Measurements from ENCODE around the gene CDC42EP4.
"Not testable (repeated sequence)": the region's sequence is repeated elsewhere in the genome, so short reads cannot be mapped to it uniquely, and the experiment has no call there.

The CDC42EP4 gene

DNA sequence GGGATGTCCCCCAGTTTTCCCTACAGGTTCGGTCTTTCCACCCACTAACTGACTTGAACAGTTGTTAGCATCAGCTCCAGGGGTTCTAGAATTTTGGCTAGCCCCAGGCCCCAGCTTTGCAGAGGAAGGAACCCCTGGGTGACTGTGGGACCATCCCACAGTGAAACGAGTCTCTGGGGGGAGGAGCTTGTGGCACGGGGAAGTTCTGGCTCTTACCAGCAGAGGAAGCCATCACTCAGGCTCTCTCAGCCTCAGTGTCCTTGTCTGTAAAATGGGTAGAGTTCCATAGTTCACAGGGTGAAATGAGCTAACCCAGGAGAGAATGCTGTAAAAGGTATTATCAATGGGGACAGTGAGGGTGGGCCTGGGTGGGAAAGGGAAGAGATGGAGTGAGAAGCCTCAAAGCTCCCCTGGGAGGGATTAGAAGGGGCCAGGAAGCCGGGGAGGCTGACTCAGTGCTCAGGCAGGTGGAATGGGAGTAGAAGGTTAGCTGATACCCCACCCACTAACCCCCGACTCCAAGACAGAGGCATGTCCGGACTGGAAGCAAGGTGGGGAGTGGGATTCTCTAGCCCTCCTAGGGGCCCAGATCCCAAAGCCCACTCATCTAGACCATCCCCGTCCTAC is 30.9 kb upstream of the CDC42EP4 start:
- DNase-seq: no peak

DNA sequence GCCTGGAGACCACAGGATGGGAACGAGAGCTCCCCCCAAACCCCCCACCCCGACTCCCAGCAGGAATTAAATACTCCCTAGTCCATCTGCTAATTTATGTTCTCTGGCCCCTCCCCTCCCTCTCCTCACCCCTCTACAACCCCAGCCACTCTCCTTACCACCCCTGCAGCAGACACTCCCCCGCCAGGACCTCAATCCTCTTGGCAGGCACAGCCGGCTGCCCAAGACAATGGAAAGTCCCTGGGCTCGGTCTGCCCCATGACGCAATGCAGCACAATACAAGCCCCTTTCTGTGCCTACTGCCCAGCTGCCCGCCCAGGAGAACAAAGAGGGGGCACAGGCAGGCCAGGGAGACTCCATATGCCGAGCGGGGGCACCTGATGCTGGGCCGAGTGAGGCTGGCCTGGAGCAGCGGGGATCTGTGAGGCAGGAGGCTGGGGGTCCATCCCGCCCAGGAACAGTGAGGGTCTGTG is 30.3 kb upstream of the CDC42EP4 start:
- DNase-seq: no peak

DNA sequence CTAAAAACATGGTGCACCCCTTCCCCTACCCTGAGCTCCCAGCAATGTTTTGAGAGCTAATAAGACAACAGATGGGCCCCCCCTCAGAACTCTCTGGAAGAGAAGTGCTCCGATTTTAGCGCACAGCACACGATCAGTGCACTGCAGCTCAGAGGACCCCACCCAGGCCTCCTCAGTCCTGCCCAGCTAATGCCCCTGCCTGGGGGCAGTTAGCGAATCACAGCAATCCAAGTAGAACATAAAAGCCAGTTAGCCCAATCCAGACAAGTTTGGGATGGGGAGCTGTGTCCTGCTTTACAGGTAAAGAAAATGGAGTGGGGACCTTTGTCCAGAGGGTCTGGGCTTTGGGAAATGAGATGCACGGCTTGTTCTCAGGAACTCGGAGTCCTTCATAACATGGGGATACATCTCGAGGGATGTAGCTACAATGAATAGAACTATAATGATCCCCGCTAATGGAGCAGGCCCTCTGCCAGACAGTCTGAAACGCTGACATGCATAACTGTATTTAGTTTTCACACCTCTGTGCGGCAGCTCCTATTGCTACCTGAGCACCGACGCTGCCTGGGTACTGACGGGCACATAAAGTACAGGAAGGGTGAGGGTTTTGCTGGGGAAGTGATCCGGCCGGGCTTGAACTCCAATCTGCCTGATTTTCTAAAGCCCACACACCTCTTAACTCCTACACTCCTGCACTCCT is 29.7 kb upstream of the CDC42EP4 start:
- no peak for DNase-seq

DNA sequence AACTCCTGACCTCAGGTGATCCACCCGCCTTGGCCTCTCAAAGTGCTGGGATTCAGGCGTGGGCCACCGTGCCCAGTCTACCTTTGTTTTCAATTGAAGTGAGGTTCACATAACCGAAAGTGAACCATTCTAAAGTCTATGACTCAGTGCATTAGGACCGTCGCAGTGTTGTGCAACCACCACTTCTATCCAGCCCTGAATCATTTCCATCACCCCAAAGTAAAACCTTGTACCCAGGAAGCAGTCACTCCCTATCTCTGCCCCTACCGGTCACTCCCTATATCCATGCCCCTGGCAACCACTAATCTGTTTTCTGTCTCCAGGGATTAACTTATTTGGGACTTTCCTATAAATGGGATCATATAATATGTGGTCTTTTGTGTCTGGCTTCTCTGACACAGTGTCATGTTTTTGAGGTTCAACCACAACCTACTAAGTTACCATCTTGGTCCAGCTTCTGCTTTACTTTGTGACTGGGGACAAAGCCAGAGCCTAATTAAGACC is 28.3 kb upstream of the CDC42EP4 start:
- DNase-seq: no peak

DNA sequence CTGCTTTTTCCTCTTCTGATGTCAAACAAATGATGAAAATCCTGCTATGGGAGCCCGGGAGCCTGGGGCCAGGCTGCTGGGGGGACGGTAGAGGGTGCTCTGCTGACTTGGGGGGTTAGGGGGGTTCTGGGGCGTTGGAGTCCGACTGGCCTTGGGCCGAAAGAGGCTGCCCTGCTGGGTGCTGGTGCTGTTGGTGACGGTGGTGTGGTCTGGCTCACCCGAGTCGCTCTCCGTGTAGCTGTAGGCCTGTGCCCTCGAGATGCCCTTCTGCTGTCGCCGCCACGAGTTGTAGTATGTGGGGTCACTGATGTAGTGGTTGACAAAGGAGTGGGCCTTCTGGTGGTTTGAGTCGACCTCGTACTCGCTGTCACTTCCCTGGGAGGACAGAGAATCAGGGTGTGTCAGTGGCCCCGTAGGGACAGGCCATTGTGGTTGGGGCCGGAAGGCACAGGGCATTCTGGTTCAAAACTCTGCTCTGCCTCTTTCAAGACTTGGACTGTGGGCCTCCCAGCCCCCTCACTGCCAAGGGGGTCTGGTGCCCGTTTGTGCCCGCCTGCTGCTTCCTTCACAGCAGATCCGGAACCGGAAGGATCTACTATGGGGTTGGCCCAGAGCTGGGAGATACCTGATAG is 26.9 kb upstream of the CDC42EP4 start:
- no peak for DNase-seq

DNA sequence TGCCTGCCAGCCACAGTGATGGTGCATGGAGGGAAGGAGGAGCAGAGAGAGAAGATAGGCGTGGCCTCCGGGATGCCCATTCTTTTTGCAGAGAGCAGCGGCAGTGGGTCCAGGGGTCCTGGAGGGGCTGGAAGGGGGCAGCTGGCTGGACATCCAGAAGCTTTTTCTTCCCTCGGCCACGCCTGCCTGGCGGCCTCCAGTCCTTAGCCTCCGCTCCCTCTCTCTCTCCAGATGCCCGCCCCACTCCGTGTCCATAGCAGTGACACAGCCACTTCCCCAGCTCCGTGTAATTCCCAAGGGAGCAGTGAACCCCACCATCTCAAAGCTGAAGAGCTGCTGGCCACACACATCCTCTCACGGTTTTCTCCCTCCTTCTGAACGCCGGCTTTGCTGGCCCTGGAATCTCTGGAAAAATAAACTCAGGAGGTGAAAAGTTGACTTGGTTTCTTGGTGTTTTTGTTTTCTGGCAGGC is 26.3 kb upstream of the CDC42EP4 start:
- DNase-seq: no peak

DNA sequence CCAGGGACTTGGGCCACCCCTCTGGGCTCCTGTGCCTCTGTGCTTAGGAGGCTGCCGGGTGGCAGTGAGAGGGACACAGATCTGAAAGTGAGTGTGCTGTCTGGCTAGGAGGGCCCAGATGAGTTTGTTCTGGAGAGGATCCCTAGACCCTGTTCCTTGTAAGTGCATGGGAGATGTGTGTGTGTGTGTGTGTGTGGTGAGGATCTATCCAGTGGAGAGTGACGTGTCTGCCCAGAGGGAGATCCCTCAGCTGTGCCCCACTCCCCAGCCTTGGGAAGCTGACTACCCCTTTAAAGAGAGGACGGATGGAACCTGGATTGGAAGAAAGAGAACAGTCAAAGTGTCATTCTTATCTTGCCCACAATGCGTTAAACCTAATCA is 25.5 kb upstream of the CDC42EP4 start:
- no peak for DNase-seq

DNA sequence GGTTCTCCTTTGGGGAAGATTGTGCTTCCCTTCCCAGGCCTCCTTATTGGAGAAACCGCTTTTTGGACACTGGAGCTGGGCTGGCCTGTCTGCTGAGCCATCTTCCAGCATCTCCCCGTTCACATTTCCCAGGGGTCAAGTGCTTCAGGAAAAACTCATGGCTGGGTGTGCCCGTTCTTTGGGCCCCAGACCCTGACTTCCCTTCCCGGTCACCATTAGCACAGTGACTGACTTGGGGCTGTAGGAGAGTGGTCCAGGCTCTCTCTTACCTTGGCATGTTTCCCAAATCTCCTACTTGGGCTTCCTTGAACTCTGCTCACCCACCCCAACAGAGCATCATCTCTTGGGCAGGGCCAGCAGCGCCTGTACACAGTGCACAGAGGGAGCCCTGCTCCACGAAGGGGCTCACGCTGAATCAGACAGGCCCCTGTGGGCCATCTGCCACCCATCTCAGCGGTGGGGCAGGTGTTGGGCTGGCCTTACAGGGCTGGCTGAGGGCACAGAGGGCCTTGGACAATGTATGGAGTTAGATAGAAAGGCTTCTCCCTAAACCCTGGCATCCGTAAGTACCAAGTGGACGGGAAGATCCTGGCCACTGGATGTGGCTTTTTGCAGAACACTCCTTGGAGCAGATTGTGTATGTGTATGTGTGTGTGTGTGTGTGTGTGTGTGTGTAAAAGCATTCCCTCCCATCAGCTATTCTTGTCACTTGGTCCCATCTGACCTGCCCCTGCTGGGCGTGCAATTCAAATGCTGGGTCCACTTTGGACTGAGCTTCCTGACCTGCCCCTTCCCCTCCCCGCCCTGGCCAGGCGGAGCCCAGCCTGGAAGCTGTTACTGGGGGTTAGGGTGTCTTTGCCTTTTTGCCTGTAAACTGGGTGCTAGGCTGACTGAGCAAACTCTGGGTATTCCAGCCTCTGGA is 24.9 kb upstream of the CDC42EP4 start:
- no peak for DNase-seq

DNA sequence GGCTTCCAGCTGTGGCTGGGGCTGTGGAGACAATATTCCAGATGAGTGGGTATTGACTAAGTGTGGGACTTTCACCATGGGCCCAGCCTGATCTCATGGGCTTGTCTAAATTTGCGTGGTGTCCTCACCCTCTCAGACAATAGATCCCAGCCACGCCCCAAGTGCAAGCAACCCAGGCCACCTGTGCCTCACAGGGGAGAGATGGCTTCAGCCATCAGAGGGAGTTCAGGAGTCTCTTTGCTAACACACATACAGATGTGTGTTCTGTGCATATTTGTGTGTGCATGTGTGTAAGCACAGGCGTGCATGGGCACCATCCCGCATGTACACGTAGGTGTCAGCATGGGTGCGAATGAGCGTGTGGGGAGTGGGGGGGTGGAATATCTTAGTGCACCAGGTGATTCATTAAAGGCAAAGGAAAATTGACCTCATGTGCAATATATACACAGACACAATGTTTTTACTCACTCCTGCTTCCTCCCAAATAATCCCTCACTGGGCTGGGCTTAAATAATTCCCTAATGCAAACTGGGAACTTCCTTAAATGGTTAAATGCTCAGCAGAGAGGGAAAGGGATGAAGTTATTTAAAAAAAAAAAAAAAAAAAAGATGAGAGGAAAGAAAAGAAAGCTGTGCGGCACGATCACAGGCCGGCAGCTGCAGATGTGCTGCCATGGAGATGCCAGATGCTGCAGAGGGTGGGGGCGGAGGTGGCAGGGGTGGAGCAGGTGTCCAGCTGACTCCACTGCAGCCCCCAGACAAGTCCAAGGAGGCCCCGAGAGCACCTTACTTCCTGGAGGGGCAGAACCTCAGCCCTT is 24.0 kb upstream of the CDC42EP4 start:
- no peak for DNase-seq

DNA sequence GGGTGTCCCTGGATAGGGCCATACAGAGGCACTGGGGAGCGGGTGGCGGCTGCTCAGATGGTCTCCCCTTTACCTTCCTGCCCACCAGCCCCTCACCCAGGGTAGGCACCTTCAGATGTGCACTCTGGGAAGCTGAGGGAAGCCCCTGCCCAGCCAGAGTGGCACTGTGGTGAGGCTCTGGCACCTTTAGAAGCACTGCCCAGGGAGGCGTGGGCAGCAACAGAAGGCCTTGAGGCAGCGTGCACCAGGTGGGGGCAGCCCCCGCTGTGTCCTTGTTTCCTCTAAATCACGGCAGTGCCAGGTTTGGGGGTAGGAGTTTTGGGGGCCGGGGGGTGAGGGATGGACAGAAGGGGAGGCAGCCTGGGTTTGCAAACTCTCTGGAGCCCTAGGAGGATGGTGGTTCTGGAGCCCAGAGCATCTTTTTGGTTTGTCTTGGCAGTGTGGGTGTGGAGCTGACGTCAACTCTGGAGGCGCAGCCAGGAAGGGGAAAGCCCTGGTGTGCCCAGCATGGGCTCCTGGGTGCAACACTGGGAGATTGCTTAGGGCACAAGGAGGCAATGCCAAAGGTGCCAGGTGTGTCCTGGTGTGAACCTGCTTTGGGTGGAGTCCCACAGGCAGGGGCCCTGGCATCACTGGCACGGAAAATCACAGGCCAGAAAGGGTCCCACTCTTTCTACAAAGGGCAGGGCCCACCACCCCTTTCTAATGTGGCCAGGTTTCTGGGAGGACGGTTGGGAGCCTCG is 23.1 kb upstream of the CDC42EP4 start:
- DNase-seq: no peak

DNA sequence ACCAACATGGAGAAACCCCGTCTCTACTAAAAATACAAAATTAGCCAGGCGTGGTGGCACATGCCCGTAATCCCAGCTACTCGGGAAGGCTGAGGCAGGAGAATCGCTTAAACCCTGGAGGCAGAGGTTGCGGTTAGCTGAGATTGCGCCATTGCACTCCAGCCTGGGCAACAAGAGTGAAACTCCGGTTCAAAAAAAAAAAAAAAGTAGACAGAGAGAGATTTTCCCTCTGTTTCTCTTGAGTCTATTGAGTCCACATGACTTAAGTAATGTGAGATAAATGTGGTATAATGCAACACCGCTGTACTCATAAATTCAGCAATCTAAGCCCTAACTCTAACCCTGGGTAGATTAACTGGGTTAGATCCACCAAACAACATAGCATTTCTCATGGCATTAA is 21.6 kb upstream of the CDC42EP4 start:
- not testable (repeated sequence) for DNase-seq

DNA sequence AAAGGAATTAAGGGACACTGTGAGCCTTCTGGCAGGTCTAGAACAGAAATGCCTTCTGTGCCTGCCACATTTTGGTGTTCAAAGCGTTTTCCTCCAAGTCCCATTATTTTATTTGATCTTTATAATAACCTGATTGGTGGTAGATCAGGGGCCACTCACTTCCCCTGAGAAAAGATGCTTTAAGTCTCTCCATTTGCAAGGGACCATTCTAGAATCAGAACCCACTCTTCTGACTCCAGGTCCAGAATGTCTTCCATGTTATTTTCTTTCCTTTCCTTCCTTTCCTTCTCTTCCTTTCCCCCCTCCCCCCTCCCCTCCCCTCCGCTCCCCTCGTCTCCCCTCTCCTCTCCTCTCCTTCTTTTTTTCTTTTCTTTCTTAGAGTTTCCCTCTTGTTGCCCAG is 19.3 kb upstream of the CDC42EP4 start:
- DNase-seq: no peak

DNA sequence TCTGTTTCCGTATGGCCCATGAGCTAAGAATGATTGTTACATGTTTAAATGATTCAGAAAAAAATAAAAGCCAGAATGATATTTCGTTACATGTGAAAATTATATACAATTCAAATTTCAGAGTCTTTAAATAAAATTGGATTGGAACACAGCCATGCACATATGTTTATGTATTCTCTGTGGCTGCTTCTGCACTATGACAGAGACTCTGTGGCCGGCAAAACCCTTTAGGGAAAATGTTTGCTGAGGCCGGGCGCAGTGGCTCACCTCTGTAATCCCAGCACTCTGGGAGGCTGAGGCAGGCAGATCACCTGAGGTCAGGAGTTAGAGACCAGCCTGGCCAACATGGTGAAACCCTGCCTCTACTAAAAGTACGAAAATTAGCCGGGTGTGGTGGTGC is 15.9 kb upstream of the CDC42EP4 start:
- DNase-seq: no peak

DNA sequence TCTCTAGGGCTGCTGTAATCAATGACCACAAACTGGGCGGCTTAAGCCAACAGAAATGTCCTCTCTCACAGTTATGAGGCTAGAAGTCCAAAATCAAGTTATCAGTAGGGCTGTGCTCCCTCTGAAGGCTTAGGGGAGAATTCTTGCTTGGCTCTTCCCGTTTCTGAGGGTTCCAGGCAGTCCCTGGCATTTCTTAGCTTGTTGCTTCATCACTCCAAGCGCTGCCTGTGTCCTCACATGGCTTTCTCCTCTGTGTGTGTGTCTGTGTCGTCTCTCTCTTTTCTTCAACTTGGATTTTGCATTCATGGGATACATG is 13.7 kb upstream of the CDC42EP4 start:
- DNase-seq: no peak

DNA sequence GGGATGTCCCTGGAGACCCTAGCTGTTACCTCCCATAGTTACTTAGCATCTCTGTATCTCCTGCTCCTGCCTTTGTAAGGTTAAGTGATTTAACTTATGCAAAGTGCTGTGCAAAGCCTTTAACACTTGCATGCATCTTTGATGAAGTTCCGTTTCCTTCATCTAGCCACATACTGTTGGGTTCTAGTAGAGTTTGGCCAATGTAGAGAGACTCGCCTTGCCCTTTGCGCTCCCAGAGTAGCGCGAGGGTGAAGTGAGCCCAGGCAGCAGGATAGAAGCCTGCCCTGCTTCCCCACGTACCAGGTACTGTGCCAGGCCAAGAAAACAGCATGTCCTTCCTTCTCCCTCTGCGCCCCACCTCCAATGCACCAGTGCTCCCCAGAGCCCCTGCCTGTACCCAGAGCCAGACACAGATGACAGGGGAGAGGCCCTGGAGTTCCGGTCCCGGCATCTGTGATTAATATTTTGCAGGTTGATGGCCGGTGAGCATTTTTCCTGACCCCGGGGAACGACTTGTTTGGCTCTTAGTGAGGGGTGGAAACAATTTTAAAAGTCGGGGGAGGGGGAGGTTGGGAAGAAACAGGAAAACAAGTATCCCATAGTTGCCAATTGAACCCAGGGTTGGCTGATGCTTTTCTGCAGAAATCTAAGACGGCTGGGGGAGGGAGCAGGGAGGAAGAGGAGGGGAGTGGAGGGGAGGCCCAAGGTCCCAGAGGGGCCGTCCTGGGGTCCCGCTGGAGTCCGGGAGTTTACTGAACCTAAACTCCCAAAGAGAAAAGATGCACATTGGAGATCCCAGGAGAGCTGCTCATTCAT is 13.1 kb upstream of the CDC42EP4 start:
- DNase-seq: no peak

DNA sequence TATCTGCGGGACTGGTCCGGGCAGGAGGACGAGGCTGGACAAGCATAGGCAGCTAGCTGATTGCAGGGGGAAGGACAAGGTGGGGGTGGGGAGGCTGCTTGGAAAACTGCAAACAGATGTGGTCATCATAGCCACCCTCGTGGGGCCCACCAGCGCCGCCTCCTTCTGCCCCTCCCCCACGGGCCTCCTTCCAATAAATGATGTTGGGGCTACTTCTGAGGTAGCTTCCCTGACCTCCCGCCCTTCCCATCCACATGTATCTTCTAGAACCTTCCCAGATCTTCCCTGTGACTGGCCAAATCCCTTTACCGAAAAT is 12.3 kb upstream of the CDC42EP4 start:
- no peak for DNase-seq

DNA sequence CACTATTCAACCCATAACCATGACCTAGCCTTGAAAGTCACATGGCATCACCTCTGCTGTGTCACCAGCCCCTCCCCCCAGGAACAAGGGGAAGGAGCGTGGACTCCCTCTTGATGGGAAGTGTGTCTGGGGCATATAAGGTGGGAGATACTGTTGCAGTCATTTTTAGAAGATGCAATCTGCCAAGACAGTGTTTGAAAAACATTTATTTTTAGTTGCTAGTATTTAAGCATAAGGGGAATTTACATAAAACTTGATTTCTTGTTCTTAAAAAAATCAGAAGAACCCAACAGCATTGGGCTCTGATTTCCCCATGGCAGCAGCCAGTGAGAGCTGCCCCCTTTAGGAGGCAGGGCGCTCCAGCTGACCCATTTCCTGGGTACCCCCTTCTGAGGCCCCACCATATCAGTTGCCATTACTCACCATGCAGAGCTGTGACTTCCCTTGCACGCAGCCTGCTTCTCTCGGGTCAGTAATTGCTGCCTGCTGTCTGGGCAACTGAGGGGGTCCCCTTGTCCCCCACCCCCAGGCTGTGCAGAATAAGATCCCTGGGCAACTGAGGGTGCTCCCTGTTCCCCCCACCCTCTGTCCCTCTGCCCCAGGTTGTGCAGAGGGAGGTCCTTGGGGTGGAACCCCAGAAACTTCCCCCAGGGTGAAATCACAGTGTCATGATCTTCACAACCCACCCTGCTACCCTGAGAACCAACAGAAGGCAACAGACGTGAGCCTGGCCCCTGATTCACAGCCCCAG is 11.8 kb upstream of the CDC42EP4 start:
- DNase-seq: no peak

DNA sequence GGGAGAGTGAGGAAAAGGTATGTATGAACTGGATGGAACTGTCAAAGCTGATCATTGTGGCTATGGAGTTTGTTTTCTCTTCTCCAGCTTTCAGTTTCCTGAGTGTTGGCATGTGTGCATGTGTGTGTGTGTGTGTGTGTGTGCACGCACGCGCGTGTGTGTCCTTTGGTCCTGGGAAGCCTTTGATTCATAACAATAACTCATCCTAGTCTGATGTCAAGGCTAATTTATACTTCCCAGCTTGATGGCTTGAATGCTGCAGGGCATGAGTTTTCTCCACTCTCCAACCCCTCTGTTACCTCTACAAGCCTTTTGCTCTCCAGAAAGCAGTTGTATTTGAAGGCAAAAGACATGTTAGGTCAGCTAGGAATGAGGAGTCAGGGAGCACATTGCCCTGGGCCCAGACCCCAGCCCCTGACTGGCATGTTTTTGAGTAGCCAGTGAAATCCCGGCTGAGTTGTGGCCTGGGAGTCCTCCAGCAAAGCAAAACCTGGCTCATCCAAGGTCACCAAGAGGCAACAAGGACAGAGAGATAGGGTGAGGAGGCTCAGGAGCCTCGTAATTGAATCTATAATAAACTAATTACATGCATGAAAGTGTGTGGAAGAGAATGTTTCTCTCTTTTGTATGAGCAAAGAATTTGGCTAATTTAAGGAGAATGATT is 8.9 kb upstream of the CDC42EP4 start:
- DNase-seq: no peak

DNA sequence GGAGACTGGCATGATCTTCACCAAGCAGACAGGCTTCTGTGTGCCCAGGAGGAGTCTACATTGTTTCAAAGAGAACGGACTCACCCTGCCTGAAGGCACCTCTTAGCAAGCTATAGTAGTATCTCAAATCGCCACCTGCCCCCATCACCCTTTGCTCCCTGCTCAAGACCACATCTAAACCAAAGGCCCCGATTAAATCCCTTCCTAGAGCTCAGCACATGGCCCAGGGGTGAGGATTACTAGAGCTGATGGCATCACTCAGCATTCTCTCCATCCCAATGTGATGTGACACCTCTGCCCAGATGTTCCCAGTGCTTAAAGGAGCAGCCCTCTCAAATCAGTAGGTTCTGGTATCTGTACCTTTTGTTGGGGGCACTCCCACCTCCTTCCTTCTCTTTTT is 8.0 kb upstream of the CDC42EP4 start:
- DNase-seq: no peak
